SK-N-SH treated with all-trans-retinoic acid at 6 μM for 48 hours (cell line): ENCODE measurements around the gene STOML3.

Source experiments
- PATZ1 ChIP-seq: fragments of 250-450 bp; sonication (Bioruptor Pico); IDR thresholded peaks from 2 replicates; pipeline ENCODE4 v1.8.0; 2020; ENCODE audit warnings: mild to moderate bottlenecking, moderate library complexity, borderline replicate concordance
- ZNF8 ChIP-seq: fragments of 450-650 bp; formaldehyde crosslinking; IDR thresholded peaks from 2 replicates; pipeline ENCODE4 v1.5.0; 2020; ENCODE audit warnings: mild to moderate bottlenecking, moderate library complexity

GRCh38 chr13:38921081-38921480 lies 69.5 kb downstream of the STOML3 start:
- no peak for TF ChIP-seq PATZ1
- TF ChIP-seq ZNF8 = no peak
